ENCODE data around the gene SAP130.
"Not testable (repeated sequence)": the region's sequence is repeated elsewhere in the genome, so short reads cannot be mapped to it uniquely, and the experiment has no call there.

Gene SAP130

GRCh38 chr2:127909019-127909418, 118.8 kb downstream of the SAP130 start:
- Histone ChIP-seq H3K4me3 (no peak overlapping the region), H3K36me3 (ENCODE audit: insufficient read depth, low read length) (no peaks in the 10 kb centered on the region), H3K9ac (ENCODE audit: insufficient read length) (no peak overlapping the region), H3K27ac (no peak overlapping the region), H3K9me3 (ENCODE audit: low read depth, low read length) (no peaks in the 10 kb centered on the region)
- TF ChIP-seq POLR2AphosphoS5 (IDR thresholded peaks at IDR 0.05; ENCODE audit: borderline replicate concordance, low read depth, low read length) (no peak), FOXP2 (optimal IDR thresholded peaks at IDR 0.05; ENCODE audit: control extremely low read depth, extremely low read length, insufficient read depth) (no peak), EZH2 (IDR thresholded peaks at IDR 0.05) (no peak)
- no peak for DNase-seq (ENCODE audit: low read depth, low spot score)

- H3K4me3 ChIP-seq: not testable (repeated sequence)
Measured at GRCh38 chr2:127907733-127908400, 120.0 kb downstream of the SAP130 start.

GRCh38 chr2:127906206-127906926, 121.5 kb downstream of the SAP130 start:
- Histone ChIP-seq H3K9ac (ENCODE audit: insufficient read length) (no peak overlapping the region), H3K9me3 (ENCODE audit: low read depth, low read length) (no peaks in the 10 kb centered on the region), H3K36me3 (ENCODE audit: insufficient read depth, low read length) (no peaks in the 10 kb centered on the region), H3K27ac (no peak overlapping the region), H3K4me3 (no peak overlapping the region)
- DNase-seq (ENCODE audit: low read depth, low spot score): no peak
- TF ChIP-seq POLR2AphosphoS5 (IDR thresholded peaks at IDR 0.05; ENCODE audit: borderline replicate concordance, low read depth, low read length): no peak
- no peak for TF ChIP-seq EZH2 (IDR thresholded peaks at IDR 0.05)
- TF ChIP-seq FOXP2 (optimal IDR thresholded peaks at IDR 0.05; ENCODE audit: control extremely low read depth, extremely low read length, insufficient read depth): no peak

More at GRCh38 chr2:127907733-127908400, 120.0 kb downstream of the SAP130 start:
- H3K9me3 ChIP-seq (ENCODE audit: low read depth, low read length); H3K9ac ChIP-seq (ENCODE audit: insufficient read length); H3K27ac ChIP-seq; DNase-seq (ENCODE audit: low read depth, low spot score); H3K36me3 ChIP-seq (ENCODE audit: insufficient read depth, low read length): not testable (repeated sequence)

GRCh38 chr2:127901339-127902056, 126.4 kb downstream of the SAP130 start:
- Histone ChIP-seq H3K9me3 (ENCODE audit: low read depth, low read length) (no peaks in the 10 kb centered on the region), H3K9ac (ENCODE audit: insufficient read length) (no peak overlapping the region), H3K36me3 (ENCODE audit: insufficient read depth, low read length) (no peaks in the 10 kb centered on the region), H3K27ac (no peak overlapping the region), H3K4me3 (no peak overlapping the region)
- no peak for DNase-seq (ENCODE audit: low read depth, low spot score)
- TF ChIP-seq FOXP2 (optimal IDR thresholded peaks at IDR 0.05; ENCODE audit: control extremely low read depth, extremely low read length, insufficient read depth) (no peak), EZH2 (IDR thresholded peaks at IDR 0.05) (no peak), POLR2AphosphoS5 (IDR thresholded peaks at IDR 0.05; ENCODE audit: borderline replicate concordance, low read depth, low read length) (no peak)

GRCh38 chr2:127897531-127898211, 130.2 kb downstream of the SAP130 start:
- Histone ChIP-seq H3K27ac (no peak overlapping the region), H3K9ac (ENCODE audit: insufficient read length) (no peak overlapping the region), H3K9me3 (ENCODE audit: low read depth, low read length) (no peaks in the 10 kb centered on the region), H3K36me3 (ENCODE audit: insufficient read depth, low read length) (no peaks in the 10 kb centered on the region), H3K4me3 (no peak overlapping the region)
- no peak for TF ChIP-seq EZH2 (IDR thresholded peaks at IDR 0.05)
- TF ChIP-seq FOXP2 (optimal IDR thresholded peaks at IDR 0.05; ENCODE audit: control extremely low read depth, extremely low read length, insufficient read depth): no peak
- no peak for TF ChIP-seq POLR2AphosphoS5 (IDR thresholded peaks at IDR 0.05; ENCODE audit: borderline replicate concordance, low read depth, low read length)
- DNase-seq (ENCODE audit: low read depth, low spot score): no peak

- Histone ChIP-seq H3K9ac (ENCODE audit: insufficient read length) (no peak overlapping the region), H3K27ac (no peak overlapping the region), H3K36me3 (ENCODE audit: insufficient read depth, low read length) (no peaks in the 10 kb centered on the region), H3K9me3 (ENCODE audit: low read depth, low read length) (no peaks in the 10 kb centered on the region), H3K4me3 (no peak overlapping the region)
- no peak for DNase-seq (ENCODE audit: low read depth, low spot score)
- TF ChIP-seq FOXP2 (optimal IDR thresholded peaks at IDR 0.05; ENCODE audit: control extremely low read depth, extremely low read length, insufficient read depth) (no peak), POLR2AphosphoS5 (IDR thresholded peaks at IDR 0.05; ENCODE audit: borderline replicate concordance, low read depth, low read length) (no peak), EZH2 (IDR thresholded peaks at IDR 0.05) (no peak)
Measured at GRCh38 chr2:127893494-127893893, 134.4 kb downstream of the SAP130 start.

- TF ChIP-seq FOXP2 (optimal IDR thresholded peaks at IDR 0.05; ENCODE audit: control extremely low read depth, extremely low read length, insufficient read depth): no peak
- TF ChIP-seq EZH2 (IDR thresholded peaks at IDR 0.05): no peak
- no peak for TF ChIP-seq POLR2AphosphoS5 (IDR thresholded peaks at IDR 0.05; ENCODE audit: borderline replicate concordance, low read depth, low read length)
- no peak overlapping the region for H3K4me3 ChIP-seq
- no peaks in the 10 kb centered on the region for H3K9me3 ChIP-seq (ENCODE audit: low read depth, low read length)
- H3K9ac ChIP-seq (ENCODE audit: insufficient read length): no peak overlapping the region
- no peak overlapping the region for H3K27ac ChIP-seq
- DNase-seq (ENCODE audit: low read depth, low spot score): no peak
- H3K36me3 ChIP-seq (ENCODE audit: insufficient read depth, low read length): no peaks in the 10 kb centered on the region
Measured at GRCh38 chr2:127893033-127893432, 134.8 kb downstream of the SAP130 start.

- Histone ChIP-seq H3K36me3 (ENCODE audit: insufficient read depth, low read length) (no peaks in the 10 kb centered on the region), H3K9ac (ENCODE audit: insufficient read length) (no peak overlapping the region), H3K9me3 (ENCODE audit: low read depth, low read length) (no peaks in the 10 kb centered on the region), H3K27ac (no peak overlapping the region), H3K4me3 (no peak overlapping the region)
- no peak for DNase-seq (ENCODE audit: low read depth, low spot score)
- TF ChIP-seq FOXP2 (optimal IDR thresholded peaks at IDR 0.05; ENCODE audit: control extremely low read depth, extremely low read length, insufficient read depth): no peak
- no peak for TF ChIP-seq POLR2AphosphoS5 (IDR thresholded peaks at IDR 0.05; ENCODE audit: borderline replicate concordance, low read depth, low read length)
- no peak for TF ChIP-seq EZH2 (IDR thresholded peaks at IDR 0.05)
Measured at GRCh38 chr2:127891811-127892210, 136.0 kb downstream of the SAP130 start.
